IPS DF 19.7 (cell line): ENCODE measurements around the gene MAF.

Experiments
- DNase-seq: peaks from one replicate; pipeline ENCODE4 v3.0.0-alpha.2; 2013; ENCODE audit warnings: low read depth, low spot score

MAF gene

DNA sequence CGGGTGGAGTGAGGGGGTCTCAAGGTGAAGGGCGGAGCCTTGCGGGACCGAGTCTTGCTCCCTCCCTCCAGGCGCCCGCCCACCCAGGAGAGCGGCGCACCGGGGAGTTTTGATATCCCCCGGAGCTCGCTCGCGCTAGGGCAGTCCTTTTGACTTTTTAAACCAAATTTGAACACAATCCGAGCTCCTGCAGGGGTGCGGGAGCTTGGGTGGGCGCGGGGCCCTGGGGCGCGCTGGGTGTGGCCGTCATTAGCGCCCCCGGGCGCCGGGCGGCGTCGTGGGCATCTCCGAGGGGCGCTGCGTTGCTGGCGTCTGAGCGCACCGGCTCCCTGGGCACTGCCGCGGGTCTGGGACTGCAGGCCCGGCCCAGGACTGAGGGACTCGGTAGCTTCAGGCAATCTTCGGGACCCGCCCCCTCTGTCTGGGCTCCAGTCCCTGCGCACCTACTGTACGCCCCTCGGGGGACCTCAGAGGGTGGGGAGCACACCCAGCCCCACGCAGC lies 10.9 kb downstream of the MAF start:
- no peak for DNase-seq

DNA sequence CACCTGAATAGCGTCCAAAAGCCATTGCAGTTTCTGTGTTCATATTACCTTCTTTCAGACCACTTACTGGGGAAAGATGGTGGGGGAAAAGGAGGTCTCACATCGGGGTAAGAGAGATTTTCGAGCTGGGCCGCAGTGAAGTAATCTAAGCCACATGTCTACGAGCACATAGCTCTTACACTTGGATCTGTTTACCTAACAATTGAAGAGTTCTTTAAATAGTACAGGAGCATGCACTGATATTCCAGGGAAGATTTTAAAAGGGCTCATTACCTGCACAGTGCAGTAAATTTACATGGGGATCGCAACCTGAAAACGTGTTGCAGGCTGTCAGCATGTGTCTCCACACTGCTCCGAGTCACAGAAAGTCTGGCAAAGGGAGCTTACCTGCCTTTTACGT lies 12.6 kb downstream of the MAF start:
- no peak for DNase-seq

DNA sequence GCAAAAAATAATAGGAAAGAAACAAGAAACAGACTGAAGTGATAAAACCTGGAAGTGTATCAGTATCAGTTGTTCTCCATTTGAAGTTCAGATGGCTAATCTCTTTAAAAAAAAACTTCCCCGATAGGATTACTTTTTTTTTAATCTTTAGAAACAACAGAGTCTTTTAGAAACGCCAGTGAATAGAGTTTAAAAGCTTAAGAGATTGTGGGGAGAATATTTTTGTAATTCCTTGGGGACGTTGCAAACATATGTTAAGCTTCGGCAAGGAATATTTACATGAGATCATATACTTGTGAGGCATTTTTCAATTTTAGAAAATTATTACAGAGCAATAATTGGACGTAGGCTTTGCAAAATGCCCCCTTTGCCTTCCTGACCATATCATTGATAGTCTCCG lies 13.2 kb downstream of the MAF start:
- DNase-seq, result no peak

DNA sequence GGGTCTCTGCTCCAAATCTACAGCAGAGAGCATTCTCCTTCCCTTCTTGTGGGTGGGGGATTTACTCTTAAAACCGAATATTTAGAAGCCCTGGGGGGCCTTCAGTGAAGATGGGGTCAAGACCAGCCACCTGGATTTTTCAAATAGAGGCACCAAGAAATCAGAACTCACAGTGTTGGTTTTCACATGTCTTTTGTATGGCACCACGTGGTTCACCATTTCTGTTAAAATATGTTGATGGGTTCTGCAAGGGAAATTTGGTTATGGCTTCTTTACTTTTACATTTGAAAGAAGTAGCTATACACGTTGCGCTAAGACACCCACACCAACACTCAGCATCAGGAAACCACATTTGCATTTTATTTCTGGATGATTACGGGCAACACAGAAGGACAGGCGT lies 17.7 kb downstream of the MAF start:
- no peak for DNase-seq

DNA sequence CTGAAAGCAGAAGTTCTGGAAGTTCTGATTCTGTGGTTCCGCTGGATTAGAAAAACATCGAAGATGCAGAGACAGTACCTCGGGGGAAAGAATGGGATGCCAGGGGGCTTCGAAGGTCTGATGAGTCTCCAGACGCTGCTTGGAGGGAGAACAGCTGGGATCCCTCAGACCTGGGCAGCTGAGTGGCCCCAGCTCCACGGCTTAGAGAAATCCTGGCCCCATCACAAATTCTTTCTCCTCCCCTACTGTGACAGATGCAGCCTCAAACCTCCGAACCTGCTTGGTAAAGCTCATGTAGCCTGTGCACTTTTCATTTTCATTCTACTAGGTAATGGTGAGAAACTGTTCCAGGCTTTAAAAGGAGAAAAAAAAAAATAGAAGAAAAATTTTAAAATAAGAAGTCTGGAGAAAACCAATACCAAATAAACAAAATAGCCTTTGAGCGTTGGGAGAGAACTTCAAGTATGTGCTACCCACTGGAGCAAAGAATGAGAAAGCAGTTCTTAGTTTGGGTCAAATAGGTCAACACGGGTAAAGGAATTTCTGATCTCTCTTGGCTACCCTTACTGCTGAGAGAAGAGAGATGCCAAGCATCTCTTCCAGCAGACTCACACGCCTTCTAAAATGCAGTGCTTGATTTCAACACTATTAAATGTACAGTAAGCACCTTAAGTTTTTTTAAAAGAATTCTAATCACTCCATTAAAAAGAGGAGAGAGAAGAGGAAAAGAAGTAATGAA lies 19.9 kb downstream of the MAF start:
- no peak for DNase-seq

DNA sequence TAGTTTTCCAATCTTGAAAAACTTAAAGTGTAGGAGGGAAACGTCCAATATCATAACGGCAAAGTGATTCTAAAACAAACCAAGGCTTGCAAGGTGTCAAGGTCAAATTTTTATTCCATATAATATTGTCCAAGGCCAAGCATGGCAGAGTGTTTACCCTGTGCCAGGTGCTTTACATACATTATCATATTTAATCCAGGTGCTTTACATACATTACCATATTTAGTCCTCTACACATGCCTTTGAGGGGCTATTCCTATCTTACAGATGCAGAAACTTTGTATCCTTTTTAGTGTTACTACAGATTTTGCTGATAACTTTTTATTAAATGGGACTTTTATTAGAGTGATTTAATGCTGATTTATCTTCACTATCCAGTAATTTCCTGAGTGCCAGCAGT lies 23.9 kb downstream of the MAF start:
- DNase-seq, result no peak

DNA sequence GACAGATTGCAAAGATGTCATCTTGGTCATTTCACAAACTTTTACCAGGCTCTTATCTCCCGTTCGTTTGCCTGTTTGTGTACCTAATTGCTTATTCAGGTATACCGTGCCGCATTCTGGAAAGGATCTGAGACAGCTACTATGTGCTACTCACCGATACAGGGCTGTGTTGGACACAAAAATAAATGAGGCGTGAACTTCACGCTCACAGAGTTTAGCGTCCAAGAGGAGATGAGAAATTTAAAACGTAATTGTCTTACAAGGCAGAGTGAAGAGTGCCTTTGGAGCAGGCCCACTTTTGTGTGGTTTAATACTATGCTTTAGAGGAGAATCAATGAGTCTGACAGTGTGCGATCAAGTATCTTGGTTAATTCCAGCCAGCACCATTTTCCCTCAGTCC lies 26.7 kb downstream of the MAF start:
- DNase-seq, result no peak

DNA sequence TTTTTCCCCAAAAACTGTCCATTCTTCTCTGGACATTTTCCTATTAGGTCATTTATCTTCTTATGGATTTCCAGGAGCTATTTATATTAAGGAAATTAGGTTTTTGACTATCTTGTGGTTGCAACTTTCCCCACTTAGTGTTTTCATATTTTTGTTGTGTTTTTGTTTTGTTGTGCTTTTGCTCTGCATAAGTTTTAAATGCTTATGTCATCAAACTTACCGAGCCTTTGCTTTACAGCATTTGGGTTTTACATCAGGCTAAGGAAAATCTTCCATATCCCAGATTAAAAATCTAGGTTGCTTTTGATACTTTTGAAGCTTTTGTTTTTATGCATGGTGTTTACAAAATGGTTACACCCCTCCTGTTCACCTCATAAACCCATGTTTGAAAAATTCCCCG lies 27.5 kb downstream of the MAF start:
- no peak for DNase-seq

DNA sequence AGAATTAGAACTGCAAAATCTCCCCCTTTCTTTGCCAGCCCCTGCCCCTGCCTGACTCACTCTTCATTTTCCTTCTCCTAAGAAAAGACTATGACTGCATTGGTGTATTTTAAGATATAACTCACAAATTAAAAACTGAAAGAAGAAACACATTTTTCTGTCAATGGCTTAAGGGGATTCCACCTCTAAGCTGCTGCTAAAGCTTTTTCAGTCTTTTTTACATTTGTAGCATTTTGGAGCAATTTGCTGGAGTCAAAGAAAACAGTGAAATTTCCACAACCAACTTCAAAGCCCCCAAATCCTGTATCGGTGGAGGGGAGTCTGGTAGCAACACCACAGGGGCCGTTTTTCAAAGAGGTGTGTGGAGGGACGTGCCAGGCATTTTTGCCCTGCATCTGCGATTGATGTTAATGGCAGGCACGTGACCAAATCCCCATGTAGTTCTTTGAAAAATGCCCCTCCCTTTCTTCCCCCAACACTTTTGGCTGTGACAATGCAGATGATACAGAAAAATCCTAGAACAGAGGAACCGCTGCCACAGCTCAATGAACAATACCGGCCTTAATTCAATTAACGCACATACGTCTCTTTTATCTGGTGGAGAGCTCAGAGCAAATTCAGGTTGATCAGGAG lies 28.5 kb downstream of the MAF start:
- DNase-seq, result no peak

DNA sequence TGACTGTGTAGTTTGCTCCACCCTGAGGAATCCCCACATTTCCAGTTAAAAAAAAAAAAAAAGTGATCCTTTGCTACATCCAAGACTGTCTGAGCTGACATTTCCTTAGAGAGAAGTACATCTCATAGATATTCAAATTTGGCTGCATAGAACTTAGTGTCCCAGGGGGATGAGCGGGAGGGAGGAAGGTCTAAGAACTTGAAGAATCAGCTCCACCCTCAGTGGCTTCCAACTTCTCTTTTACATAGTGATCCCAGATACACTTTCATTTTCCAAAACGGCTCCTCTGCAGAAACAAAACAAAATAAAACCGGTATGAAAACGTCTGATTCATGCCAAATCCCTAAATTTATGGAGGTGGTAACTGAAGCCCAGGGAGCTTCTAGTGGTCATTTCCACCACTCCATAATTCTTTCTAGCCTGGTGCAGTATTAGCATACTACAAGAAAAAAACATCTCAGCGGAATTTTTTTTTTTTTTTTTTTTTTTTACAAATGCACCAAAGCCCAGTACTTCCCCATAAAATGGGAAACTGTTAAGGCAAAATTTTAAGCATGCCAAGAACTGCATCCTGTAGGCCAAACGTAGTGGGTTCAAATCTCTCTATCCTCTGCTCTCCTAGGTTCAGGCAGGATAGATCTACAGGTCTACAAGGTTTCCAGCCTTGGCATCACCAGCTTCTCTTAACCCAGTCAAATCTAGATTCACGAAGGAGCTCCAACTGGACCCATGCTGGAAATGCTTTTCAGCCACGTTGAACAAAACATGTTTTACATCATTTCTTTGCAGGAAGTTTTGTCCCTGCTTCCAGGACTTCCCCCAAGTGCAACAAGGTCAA lies 29.3 kb downstream of the MAF start:
- no peak for DNase-seq

DNA sequence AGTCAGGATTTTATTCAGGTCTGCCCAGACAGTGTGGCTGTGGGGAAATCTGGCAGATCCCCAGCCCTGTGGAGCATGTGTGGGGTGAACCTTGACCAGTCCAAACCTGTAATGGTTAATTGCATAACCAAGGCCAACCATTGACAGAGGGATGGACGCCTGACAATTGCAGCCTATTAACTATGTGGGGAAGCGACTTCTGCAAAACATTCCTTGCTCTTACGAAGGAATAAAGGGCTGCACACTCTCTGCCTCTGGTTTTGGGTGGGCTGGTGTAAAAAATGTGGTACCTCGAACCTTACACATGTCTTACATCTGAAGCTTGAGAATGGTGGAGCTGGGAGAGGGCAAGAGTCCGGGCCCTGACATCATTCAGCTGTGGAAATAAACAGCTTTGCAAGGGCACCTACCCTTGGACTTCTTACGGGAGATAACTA lies 35.8 kb downstream of the MAF start:
- no peak for DNase-seq

DNA sequence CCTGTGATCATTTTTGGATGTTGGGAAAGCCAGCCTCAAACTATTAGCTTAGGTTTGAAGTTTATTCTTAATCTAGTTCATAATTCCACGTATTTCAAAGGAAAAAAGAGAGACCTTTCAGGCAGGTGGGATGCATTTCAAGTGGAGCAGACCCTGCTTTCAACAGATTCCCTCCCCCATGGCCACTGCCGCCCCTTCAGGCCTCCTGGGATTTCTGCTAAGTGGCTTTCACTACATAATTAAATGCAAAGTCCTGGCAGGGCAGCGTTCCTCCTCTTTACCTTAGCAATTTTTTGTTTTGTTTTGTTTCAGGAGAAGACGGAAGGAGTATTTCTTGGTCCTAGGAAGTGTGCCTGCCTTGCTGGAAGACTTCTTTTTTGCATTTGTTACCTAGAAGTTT lies 36.6 kb downstream of the MAF start:
- DNase-seq, result no peak

DNA sequence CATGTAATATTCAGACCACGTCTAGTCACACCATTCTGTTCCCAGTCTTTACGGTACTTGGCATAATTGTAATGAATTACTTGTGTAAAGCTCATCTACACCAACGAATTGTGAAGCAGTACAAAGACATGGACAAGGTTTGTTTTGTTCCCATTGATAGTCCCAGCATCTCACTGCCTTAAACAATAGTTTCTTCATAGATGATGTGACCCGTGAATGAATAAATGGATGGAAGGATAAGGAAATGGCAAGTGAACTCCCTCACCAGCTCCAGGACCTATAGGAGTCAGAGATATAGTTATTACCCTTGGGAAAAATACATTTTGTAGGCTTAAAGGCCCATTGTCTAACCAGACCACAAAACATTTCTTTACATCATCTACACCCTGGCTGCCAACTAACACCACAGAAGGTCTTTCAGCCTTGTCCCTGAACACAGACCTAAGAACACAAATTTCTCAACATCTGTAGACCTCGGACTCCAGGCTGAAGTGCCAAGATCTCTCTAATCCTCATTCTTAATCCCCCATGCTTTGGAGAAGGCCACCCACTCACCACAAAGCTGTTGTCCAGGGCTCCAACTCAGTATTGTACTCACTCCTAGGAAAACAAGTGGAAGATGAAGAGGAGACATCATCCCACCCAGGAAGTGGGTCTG lies 38.2 kb downstream of the MAF start:
- DNase-seq, result no peak

DNA sequence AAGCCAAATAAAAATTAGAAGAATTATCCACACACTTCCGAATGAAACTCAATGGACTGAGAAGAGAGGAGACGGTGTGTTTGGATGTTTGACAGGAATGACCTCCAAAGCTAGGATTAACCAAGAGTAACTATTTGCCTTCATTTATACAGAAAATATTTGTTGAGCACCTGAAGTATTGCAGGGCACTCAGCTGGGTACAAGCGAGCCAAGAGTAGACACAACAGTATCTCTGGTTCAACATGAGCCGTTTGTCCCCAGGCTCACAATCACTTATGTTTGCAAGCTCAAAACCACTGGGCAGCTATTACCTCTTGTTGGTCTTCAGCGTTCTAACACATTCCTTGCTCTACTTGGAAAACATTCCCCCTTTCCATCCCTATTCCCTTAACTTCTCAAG lies 38.8 kb downstream of the MAF start:
- no peak for DNase-seq

DNA sequence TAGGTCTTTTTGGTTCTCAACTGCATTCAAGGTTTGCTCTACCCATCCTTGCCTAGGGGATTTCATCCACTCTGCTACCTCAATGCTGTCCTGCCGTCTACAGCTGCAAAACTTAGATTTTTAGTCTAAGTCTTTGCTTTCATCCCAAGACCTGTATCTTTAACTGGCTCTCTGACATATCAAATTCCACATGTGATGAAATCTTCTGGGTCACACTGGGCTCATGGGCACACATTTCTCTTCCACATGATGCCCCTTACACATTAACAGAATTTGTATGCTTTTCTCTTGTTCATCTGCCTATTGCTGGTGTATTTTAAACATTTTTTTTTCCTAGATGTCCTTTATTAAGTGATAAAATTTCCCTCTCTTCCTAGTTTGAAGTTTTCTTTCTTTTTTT lies 39.6 kb downstream of the MAF start:
- DNase-seq, result no peak

DNA sequence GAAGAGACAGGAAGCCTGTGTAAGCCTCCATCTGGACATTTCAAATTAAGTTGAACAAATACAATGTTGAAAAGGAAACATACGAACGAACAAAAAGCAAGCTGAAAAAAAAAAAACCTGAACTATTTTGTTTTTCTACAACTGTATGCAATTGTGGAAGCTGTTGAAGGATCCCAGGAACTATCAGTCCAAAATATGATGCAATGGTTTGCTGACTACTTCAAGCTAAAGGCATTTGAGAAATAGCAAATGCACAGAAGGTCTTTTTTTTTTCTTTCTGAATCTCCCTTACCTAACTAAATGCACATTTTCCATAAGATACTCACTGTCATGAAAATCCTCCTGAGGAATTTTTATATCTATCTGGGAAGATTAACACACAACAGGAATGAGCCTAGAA lies 40.2 kb downstream of the MAF start:
- DNase-seq, result no peak

DNA sequence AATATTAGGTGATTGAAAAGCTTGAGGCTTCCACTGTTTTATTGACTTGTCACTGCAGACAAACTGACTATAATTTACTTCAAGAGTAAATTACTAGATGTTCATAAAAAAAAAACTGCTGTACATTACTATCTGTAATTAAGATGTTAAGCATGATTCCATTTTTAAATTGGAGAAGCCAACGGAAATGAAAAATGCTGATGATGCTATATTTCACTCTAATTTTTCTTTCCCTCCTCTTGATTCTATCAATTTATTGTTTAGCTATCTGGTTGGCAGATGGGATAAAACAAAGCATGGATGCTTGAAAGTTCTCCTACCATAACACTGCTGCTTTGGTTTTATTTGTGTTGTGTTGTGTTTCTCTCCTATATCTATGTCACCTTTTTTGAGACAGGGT lies 41.0 kb downstream of the MAF start:
- DNase-seq, result no peak

DNA sequence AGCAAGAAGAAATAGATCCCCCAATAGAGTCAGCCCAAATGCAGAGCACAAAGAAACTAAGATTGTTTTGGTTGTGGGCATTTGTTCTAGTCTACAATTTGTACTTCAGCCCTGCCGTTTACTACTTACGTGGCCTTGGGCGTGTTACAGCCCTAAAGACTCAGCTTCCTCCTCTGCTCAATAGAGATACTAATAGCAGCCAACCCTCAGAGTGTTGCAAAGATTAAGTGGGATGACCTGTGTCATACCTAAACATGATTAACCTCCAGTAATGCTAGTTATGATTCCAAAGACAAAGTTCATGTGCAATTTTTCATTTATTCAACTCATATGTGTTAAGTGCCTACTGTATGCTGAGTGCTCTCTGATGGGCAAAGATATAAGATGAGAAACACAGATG lies 43.1 kb downstream of the MAF start:
- DNase-seq, result no peak

DNA sequence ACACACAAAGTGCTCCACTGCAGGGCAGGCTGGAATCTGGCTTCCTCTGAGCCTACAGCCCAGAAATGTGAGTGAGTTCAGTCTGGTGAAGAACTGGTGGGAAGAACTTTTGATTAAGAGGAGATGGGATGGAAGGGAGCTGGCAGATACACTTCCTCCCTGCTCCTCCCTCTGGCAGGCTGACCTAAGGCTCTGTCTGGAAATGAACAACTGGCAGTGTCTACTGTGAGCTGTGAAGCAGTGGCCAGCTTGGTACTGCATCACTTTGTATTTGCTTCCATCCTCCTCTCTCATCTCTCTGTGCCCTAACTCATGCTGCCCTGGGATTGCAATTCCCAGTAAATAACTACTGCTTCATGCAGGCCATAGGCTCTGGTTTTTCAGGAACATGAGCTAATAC lies 45.6 kb downstream of the MAF start:
- no peak for DNase-seq

DNA sequence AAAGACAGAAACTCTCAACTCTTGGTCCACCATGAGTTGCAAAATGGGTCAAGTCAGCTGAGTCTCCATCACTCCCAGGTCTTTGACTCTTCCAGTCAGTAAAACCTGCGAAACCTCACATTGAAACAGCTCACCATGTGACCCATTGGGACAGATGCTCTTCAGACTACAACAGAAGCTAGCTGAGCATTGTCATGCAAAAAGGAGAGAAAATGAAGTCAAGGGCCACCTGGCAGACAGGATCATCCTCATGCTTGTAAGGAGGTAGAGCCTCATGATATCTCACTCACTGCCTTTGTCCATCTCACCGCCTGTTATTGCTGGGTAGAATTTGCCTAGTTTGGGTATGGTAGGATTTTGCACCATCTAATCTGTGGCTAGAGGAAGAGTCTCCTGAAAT lies 50.2 kb downstream of the MAF start:
- DNase-seq, result no peak

DNA sequence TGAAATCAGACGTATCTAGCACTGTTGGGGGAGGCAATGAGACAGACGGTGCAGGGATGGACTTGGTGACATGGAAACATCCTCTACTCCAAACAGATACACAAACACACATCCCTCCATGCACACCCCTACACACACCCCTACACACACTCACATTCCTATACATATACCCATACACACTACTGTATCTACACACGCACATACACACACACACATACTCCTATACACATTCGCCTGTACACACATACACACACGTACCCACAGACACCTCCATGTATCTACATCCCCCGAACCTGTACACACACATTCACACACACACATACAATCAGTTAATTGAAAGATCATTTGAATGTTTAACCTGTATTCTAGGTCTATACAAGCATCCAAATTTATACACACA lies 53.5 kb downstream of the MAF start:
- DNase-seq, result no peak
